ENCODE results near the gene GMEB1.
"Not testable (repeated sequence)": the region's sequence is repeated elsewhere in the genome, so short reads cannot be mapped to it uniquely, and the experiment has no call there.

The GMEB1 gene

GRCh38 chr1:28644494-28644893, 24.1 kb upstream of the GMEB1 start:
- no peak overlapping the region for H3K4me3 ChIP-seq (ENCODE audit: low read length)
- TF ChIP-seq CTCF (IDR thresholded peaks at IDR 0.05; ENCODE audit: insufficient read depth, low read depth, low read length, missing control alignments), result no peak
- no peak for DNase-seq (ENCODE audit: low read depth)

- not testable (repeated sequence) for H3K4me3 ChIP-seq (ENCODE audit: low read length); DNase-seq (ENCODE audit: low read depth)
Observed at GRCh38 chr1:28645406-28645805, 23.2 kb upstream of the GMEB1 start.

- DNase-seq (ENCODE audit: low read depth), result no peak
- TF ChIP-seq CTCF (IDR thresholded peaks at IDR 0.05; ENCODE audit: insufficient read depth, low read depth, low read length, missing control alignments), result no peak
- H3K4me3 ChIP-seq (ENCODE audit: low read length), result no peak overlapping the region
Observed at GRCh38 chr1:28646040-28646439, 22.5 kb upstream of the GMEB1 start.

- H3K4me3 ChIP-seq (ENCODE audit: low read length), result peak overlapping the region; percentile 50
- TF ChIP-seq CTCF (IDR thresholded peaks at IDR 0.05; ENCODE audit: insufficient read depth, low read depth, low read length, missing control alignments), result no peak
- peak; percentile 94 for DNase-seq (ENCODE audit: low read depth)
Observed at GRCh38 chr1:28648008-28648473, 20.5 kb upstream of the GMEB1 start.

GRCh38 chr1:28648474-28649198, 19.9 kb upstream of the GMEB1 start, which contains the start of gene RNU11:
Gene RNU11 (plus strand): TSS chr1:28648600.
- peak within 1 kb of the TSS; percentile 50 for H3K4me3 ChIP-seq (ENCODE audit: low read length)
- DNase-seq (ENCODE audit: low read depth), result peak; percentile 96
- TF ChIP-seq CTCF (IDR thresholded peaks at IDR 0.05; ENCODE audit: insufficient read depth, low read depth, low read length, missing control alignments), result no peak

GRCh38 chr1:28653063-28653462, 15.5 kb upstream of the GMEB1 start:
- H3K4me3 ChIP-seq (ENCODE audit: low read length); DNase-seq (ENCODE audit: low read depth): not testable (repeated sequence)

- peak; percentile 57 for DNase-seq (ENCODE audit: low read depth)
- peak; percentile 51 for TF ChIP-seq CTCF (IDR thresholded peaks at IDR 0.05; ENCODE audit: insufficient read depth, low read depth, low read length, missing control alignments)
- H3K4me3 ChIP-seq (ENCODE audit: low read length), result not testable (repeated sequence)
Observed at GRCh38 chr1:28653870-28654269, 14.7 kb upstream of the GMEB1 start.

GRCh38 chr1:28655448-28656311, 12.9 kb upstream of the GMEB1 start:
- not testable (repeated sequence) for H3K4me3 ChIP-seq (ENCODE audit: low read length); DNase-seq (ENCODE audit: low read depth)

Measured in epithelial cell of esophagus (primary cell).